Umbilical cord (tissue), 2 donors: ENCODE results near the gene COL4A2. TPM values are rescaled to one million over a fixed set of nuclear protein-coding genes. Genes with fewer than 3 reads are reported as not detected.
"Not testable (repeated sequence)": the region's sequence is repeated elsewhere in the genome, so short reads cannot be mapped to it uniquely, and the experiment has no call there.

Source experiments
- DNase-seq: peaks from one replicate; pipeline ENCODE4 v3.0.0-alpha.2; 2015; ENCODE audit warnings: low spot score
- total RNA-seq: library from RNA; depleted of rRNA; stranded (reverse); fragments of >200 nt; gene quantifications from one replicate; pipeline ENCODE4 v1.2.3, GENCODE V29; 2014; ENCODE audit warnings: low replicate concordance; ENCODE audit not compliant: insufficient read depth

COL4A2 gene
- total RNA-seq, 1 donor from 2014 or later = 1,871 TPM

- peak; percentile 56 for DNase-seq
These were observed 927 bp downstream of the COL4A2 start for GRCh38 chr13:110307767-110308655.

- peak; percentile 27 for DNase-seq
These were observed 1.7 kb downstream of the COL4A2 start for GRCh38 chr13:110308656-110309359.

DNA sequence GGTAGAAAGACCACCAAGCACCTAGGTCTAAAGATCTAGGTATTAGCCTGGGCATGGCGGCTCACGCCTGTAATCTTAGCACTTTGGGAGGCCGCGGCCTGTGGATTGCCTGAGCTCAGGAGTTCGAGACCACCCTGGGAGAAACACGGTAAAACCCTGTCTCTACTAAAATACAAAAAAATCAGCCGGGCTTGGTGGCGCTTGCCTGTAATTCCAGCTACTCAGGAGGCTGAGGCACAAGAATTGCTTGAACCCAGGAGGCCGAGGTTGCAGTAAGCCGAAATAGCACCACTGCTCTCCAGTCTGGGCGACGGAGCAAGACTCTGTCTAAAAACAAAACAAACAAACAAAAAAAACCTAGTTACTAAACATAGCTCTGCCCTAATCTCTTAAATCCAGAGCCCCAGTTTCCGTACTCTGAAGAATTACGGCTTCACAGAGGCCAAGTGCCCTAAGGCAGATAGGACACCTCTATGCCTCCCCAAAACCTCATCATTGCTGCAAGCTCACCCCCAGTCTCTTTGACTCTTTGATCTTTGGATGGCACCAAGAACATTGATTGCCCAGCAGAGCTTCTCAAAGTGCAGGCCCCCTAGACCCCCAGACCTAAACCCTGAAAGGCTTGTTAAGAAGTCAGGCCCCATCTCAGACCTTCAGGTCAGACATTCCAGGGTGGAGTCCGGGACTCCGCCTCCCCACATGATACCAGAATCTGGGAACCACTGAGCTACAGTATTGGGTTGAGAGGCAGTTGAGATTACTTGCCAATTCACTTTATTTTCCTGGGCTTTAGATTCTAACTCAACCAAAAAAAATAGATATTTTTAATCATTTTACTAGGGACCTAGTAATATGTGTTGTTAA is 2.8 kb downstream of the COL4A2 start:
- DNase-seq = no peak

DNA sequence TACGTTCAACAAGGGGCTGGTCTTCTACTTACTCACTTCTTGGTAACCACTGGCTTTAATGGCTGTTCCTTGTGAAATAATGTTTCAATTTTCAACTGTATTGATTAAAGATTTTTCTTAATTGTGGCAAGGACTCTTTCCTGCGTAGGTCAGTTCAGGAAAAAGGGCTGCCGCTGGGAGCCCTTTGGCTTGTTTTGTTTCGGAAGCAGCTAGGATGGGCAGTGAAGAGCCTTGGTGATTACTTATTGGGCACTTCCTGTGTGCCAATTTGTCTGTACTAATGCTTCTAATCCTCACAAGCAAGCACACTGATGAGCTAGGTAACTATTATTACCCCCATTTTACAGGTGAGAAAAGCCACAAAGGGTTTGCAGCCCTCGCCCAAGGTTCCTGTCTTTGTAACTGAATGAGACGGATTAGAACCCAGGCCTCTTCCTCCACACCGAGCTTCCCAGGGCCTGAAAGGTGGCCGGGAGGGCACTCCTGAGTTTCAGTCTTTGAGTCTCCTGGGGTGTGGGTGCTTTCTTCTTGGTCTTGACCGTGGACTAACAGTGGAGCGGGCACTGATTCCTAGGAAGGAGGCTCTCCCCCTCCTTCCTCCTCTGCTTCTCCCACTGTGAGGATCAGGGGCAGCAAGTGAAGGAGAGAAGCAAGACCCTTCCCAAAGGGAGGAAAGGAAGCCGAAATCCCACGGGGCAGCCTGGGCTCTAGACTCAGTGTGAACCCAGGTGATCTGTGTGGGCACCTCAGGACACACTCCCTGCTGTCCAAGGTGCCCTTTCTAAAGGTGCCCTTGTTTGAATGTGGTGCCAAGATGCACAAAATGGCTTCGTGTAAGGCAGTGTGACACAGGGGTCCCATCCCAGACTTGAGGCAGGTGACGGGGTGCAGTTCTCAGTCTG is 3.7 kb downstream of the COL4A2 start:
- DNase-seq = no peak

DNA sequence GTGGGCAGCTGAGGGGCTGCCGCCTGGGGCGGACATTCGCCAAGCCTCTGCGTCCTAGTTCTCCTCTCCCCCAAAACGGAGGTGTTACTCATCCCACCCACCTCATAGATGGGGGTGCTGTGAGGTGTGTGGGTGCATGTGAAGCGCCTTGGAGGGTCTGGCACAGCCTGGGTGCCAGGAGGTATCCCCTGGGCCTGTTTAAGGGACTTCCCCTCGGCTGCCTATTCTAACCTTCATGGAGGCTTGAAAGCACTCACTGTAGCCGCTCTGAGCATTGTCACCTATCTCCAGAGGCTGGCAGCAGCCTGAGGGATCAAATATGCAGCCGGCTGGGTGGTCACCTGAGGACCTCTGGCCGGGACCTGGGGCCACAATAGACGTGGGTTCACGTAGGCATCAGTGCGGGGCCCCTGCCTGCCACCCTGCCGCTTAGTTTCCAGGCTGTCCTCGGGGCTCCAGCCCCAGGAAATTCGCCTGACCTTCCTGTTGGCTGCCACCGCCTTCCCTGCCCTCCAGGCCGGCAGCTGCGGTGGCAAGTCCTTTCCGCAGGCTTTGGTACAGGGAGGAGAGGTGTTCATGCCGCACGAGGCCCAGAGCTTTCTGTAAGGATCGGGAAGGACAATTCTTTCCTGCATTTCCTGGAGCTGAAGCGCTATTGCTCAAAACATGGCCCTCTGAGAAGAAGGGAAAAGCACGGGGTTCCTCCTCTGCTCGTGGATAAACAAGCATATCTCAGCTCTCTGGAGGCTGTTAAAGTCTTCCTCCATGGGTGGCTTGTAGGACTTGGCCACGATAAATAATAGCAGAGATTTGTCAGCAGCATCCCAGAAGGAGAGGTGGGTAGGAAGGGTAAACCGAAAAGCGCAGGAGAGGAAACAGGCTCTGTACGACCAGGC is 4.6 kb downstream of the COL4A2 start:
- DNase-seq = no peak

GRCh38 chr13:110312339-110313031 is 5.4 kb downstream of the COL4A2 start:
- peak; percentile 95 for DNase-seq

GRCh38 chr13:110313261-110313660 is 6.2 kb downstream of the COL4A2 start:
- not testable (repeated sequence) for DNase-seq

DNA sequence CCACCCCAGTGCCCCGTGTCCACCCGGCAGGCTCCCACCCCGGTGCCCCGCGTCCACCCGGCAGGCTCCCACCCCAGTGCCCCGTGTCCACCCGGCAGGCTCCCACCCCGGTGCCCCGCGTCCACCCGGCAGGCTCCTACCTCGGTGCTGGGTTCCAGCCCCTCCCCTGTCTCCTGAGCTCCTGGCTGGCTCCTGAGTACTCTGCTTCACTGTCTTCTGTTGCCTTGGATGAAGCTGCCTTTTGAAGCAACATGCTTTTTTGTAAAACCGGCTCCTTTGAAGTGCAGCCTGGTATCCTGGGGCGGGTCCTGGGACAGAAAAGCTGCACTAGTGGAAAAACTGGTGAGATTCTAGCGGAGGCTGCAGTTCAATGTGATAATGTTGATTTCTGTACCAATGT is 6.6 kb downstream of the COL4A2 start:
- peak; percentile 82 for DNase-seq

GRCh38 chr13:110314516-110315245 is 7.6 kb downstream of the COL4A2 start:
- no peak for DNase-seq

DNA sequence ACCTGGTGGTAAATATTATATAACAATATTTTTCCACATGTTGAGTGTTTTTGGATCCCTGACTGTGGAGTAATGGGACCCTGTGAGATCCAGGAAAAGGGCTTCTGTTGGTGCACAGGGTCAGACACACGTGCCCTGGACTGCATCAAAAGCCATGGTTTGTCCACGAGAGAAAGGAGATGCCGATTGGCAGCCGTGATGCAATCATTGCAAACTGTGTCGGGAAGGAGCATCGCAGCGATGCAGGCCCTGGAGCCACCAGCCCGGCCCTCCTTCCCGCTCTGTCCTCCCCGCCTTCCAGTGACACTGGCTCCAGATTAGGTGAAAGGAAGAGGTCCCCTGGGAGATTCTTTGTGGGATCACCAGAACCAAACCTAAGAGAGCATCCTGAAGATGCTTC is 9.1 kb downstream of the COL4A2 start:
- no peak for DNase-seq

DNA sequence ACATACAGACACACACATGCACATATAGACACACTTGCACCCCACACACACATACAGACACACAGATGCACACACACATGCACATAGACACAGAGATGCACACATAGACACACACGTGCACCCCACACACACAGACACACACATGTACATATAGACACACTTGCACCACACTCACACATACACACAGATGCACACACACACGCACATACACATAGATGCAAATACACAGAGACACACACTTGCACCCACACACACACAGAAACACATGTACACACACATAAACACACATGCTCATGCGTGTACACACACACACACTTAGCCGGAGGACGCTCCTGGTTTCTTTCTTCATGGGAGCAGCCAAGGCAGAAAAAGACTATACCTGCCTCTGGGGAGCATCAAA is 10.0 kb downstream of the COL4A2 start:
- DNase-seq = no peak

DNA sequence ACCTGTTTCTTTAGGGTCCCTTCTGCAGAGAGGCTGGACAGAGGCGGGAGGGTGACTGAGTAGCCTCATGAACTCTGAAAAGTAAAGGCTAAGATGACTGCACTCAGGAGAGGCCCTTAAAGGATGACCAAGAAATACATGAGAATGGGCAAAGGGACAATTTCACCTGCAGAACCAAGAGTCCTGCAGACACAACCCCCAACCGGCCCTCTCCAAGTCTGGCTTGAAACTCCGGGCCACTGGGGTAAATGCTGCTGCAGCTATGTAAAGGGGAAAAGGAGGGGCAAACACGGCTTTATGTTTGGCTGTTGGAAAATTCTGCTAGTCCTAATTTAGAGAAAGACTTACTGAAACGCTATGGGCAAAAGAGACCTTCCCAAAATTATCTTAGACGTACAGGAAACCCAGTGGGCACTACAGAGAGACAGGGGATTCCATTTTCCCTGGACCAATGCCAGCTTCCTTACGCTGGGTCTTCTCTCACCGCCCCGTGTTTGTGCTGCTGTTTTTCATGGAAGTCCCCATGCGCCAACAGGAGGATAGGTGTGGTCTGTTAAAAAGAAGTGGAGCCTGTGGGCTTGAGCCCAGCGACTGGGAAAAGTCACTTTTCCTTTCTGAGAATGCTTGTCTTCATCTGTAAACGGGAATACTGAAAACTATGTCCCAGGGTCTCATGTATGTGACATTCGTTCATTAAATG is 10.6 kb downstream of the COL4A2 start:
- DNase-seq = no peak

GRCh38 chr13:110318920-110319319 is 11.8 kb downstream of the COL4A2 start:
- no peak for DNase-seq

DNA sequence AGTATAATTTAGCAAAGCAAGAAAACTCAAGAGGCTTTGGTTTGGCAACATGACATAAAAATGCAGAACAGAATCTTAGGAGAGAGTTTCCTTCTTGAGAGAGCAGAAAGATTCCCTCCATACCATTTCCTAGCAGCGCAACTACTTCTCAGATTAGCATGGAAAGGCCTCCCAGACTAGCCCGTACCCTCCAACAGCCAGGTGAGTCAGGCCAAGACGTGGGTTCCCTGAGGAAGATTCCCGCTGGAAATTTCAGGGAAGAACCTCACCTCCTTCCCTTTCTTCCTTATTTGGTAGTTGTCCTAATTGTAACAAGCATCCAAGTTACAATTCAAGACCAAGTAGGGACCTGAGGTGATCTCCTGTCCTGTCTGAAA is 12.3 kb downstream of the COL4A2 start:
- DNase-seq = no peak

DNA sequence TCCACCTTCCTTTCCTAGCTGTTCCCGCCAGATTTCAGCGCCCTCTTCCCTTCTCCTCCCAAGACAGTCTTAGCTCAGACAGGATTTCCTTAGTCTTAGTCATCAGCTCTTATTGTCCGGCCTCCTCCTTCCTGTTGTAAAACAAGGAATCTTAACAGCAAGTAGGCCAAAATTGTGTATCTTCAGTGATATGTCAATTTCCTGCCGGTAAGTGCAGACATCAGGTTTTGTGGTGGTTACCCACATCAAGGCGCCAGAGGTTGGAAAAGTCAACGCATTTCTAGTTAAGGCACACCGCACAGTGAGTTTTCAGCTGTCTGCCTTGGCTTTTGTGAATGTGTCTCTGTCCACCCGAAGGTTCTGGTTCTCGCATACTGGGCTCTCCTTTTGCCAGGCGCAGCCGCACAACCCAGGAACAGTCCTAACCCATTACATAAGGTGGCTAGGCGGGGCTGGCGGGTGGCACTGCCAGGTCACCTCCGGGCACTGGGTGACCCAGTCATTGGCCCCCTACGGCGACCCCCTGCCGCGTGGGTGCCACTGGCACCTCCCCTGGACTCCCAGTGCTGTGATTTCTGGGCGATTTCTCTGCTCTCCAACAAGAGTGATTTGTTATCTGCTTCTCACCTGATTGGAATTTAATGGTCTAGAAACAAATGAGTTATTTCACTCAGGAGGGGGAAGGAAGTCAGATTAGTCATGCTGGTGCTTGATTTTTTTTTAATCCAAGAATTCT is 12.9 kb downstream of the COL4A2 start:
- no peak for DNase-seq

GRCh38 chr13:110320645-110321044 is 13.6 kb downstream of the COL4A2 start:
- DNase-seq = no peak

- DNase-seq = not testable (repeated sequence)
These were observed 14.5 kb downstream of the COL4A2 start for GRCh38 chr13:110321573-110321972.
